ENCODE results near the gene NPBWR2.
"Not testable (repeated sequence)": the region's sequence is repeated elsewhere in the genome, so short reads cannot be mapped to it uniquely, and the experiment has no call there.

NPBWR2 gene

DNA sequence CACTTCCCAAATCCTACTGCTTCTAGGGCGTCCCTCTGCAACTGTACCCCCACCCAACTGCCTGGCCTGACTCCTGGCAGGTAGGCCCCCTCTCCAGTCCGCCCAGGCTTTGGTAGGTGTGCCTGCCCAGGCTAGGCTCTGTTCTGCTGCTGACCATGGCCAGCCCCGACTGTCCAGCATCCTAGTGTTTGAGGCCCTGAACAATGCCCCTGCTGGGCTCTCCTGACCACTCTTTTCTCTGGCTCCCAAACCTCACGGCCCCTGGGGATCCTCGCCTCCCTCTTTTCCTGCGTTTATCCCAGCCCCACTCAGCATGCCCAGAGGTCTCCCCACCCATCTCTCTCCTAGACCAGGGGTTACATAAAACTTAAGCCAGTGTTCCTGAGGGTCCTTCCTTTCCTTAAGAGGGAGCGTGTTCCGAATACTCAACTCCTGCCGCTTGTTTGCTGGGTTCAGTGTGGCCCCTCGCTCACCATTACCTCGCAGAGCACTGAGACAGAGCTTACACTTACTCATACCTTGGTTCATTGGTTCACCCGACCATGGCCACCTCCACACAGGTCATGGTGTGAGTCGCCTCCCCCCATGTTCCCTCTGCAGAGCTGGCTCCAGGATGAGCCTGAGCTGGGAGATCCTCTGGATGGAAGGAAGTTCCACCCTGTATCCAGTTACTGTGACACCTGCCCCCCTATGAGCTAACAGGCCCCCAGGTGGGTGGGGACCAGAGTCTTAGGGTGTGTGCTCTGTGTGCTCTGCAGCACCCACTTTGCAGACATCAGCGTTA lies 35.8 kb upstream of the NPBWR2 start:
- DNase-seq, result no peak

DNA sequence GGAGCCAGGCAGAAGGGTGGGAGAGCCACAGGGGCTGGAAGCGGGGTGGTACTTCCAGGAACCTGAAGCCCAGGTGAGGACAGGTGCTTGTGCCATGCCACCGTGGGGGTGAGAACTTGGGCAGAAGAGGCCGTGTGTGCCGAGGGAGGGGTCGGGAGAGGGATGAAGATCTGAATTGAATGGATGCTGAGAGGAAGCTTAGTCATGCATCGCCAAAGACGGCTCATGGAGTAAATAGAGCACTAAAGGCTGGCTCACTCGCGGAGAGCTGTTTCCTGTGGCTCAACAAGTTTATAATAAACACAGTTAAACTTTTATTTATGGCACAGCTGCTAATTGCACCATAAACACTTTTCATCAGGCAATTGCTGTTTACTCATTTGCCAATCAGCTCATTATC lies 35.2 kb upstream of the NPBWR2 start:
- no peak for DNase-seq

DNA sequence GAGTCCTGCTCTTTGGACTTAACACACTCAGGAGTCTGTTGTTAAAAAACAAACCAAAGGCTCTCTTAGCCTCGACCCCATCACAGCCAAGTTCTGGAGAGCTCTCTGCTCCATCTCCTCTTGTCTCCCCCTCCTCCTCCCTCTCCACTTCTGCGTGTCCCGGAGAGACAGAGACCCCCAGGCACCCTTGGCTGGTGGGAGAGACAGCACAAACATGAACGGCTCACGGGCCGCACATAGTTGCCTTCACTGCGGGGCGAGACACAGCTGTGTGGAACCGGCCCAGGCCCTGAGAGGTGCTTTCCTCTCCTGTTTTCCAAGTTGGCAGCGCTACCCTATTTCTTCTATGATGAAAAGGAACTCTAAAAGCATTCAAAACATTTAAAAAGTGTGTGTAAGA lies 33.6 kb upstream of the NPBWR2 start:
- no peak for DNase-seq

DNA sequence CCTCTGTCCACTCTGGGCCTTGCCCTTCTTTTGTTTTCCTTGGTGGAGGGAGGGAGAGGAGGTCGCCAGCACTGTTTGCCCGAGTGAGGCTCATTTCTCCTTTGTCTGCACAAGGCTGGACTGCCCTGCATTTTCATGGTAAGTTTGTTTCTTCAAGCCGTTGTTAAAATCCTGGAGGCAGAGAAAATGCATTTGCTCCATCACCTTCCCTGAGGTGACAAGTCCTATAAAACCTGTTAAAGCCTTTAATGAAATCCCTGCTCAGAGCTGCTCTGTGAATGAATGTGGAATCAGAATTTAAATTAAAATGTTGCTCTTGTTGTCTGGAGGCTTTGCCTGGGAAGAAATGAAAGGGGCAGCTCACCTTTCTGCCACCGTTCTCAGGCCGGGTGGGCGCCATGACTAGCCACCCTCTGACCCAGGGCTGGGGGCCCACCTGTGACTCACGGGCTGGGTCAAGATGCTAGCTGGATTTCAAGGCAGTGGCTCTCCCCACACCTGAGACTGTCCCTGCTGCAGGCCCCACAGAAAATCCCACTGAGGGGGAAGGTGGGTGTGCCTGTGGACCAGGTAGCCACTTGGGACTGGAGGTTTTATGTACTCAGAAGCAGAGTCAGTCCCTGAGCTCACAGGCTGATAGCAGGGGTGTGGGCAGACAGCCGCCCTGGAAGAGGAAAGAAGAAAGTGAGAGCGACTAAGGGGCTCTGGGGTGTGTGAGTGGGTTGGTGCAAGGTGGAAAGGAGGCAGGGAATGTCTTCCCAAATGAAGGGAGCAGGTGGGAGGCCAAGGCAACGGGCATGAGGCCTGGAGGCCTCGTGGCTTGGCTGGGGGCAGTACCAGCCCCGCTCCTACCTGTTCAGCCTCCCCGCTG lies 32.9 kb upstream of the NPBWR2 start:
- DNase-seq, result no peak

DNA sequence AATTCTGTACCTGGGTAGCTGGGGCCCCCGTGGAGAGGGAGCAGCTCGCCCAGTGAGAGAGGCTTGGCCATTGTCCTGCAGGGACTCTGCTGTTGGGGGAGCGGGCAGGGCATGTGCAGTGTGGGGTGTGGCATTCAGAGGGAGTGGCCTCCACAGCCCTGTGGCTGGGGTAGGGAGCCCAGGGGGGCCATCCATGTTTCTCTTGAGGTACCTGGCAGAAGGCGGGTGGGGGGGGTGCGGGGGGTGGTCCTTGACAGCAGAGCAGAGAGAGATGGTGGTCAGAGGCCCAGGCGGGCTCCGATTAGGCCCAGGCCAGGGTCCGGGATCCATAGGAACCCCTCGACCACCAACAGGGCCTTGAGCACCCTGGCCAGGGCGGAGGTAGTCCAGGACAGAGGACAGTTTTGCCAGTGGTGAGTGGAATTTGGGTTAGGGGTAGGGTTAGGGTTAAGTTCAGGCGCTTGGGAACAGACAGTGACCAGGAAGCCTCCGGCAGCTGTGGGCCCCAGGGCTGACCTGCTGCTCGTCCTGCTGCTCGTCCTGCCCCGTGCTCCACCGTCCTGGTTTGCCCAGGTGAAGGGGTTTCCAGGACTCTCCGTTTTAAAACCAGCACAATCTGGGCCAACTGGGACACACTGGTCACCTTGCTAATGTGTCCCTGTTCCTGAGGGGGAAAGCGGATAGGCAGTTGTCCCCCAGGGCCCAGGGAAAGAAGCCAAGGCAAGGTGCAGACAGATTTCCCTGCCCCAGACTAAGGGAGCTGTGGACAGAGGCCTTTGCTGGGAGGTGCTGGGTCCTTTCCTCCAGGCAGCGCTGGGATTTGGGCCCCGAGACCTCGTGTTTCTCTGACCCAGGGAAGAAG lies 32.1 kb upstream of the NPBWR2 start:
- DNase-seq, result no peak

DNA sequence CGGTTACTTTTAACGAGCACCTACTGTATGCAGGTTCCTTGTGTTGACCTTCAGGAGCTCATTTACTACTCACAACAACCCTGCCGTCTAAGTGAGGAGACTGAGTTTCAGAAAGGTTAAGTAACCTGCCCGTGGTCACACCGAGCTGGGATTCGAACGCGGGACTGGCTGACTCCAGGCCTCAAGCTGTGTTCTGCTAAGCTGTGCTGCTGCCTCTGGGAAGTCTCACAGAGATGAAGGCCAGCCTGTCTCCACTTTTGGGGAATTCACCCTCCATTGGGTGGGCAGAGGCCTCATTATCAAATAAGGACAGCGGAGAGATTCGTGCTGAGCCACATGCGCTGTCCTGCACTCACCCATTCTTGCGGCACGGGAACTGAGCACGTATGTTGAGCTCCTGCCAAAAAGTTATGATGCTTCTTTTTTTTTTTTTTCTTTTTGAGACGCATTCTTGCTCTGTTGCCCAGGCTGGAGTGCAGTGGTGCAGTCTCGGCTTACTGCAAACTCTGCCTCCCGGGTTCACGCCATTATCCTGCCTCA lies 31.0 kb upstream of the NPBWR2 start:
- no peak for DNase-seq

DNA sequence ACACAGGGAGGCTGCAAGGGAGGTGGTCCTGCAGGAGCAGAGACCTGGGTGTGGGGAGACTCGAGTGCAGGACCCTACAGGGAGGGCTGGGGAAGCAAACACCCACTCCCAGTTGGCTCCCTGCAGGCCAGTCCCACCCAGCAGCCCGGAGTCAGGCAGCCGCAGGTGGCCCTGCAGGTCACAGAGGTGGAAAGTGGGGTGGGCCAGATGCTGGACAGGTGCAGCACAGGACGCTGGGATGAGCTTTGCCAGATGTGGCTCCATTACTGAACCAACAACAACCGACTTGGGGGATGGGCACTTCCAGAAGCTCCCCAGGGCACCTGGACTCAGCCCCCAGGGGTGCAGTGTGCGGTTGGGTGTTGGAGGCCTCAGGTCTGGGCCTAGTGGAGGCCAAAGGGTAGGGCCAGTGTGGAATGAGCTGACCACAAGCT lies 30.2 kb upstream of the NPBWR2 start:
- DNase-seq, result no peak

DNA sequence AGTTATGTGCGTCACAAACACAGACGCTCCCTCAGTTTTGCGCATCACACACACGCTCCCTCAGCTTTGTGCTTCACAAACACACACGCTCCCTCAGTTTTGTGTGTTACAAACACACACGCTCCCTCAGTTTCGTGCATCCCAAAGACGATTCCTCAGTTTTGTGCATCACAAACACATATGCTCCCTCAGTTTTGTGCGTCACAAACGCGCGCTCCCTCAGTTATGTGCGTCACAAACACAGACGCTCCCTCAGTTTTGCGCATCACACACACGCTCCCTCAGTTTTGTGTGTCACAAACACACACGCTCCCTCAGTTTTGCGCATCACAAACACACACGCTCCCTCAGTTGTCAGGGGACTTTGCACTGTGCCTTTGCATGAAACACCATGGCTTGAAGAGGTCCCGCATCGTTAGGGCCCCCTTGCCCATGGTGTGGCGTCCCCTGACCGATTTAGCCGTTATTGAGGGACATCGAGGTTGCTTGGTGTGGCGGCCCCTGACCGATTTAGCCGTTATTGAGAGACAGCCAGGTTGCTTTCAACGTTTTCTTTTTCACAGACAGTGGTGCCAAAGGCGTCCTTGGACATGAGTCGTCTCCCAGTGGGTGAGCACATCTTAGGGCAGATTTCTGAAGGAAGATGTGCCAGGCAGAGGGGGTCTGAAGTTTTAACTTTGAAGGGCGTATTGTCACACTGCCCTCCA lies 28.8 kb upstream of the NPBWR2 start:
- no peak for DNase-seq

DNA sequence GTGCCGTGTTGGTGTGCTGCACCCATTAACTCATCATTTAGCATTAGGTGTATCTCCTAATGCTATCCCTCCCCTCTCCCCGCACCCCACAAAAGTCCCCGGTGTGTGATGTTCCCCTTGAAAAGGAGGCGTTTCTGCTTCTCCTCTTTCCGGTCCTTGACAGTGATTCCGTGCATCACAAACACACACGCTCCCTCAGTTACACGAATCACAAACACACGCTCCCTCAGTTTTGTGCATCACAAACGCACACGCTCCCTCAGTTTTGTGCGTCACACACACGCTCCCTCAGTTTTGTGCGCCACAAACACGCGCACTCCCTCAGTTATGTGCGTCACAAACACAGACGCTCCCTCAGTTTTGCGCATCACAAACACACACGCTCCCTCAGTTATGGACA lies 27.4 kb upstream of the NPBWR2 start:
- not testable (repeated sequence) for DNase-seq

DNA sequence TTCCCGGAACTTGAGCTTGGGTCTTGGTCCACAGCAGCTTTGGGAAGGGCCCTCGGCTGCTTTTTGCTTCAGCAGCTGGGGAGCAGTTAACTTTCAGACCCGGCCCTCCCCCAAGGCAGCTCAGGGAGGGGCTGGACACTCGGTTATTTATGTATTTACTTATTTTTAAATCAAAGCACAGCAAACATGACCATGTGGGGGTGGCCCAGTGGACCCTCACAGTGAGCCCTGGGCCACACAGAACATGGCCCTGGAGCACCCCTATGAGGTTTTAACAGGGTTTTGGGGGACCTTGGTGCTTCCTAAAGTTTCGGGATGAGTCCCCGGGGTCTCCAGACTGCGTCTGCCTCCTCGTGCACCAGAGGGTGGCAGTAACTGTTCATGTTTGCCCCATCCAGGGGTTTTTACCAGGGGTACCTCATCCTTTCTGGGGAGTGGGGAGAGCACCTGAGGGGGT lies 26.6 kb upstream of the NPBWR2 start:
- DNase-seq, result no peak

DNA sequence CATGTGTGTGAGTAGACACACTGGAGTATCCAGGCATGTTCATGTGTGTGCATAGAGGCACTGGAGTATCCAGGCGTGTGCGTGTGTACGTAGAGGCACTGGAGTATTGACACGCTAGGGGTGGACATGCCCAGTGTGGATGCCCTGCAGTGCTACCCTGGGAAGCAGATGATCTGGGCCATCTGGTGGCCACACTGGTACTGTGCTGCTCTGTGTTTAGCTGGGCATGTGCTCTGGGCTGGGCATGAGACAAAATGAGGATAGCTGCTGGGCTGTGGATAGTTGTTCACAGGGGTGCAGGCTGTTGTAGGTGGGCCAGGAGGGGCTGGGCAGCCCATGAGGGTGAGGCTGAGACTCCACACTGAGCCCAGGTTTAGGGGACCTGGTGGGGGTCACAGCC lies 24.0 kb upstream of the NPBWR2 start:
- DNase-seq, result no peak

DNA sequence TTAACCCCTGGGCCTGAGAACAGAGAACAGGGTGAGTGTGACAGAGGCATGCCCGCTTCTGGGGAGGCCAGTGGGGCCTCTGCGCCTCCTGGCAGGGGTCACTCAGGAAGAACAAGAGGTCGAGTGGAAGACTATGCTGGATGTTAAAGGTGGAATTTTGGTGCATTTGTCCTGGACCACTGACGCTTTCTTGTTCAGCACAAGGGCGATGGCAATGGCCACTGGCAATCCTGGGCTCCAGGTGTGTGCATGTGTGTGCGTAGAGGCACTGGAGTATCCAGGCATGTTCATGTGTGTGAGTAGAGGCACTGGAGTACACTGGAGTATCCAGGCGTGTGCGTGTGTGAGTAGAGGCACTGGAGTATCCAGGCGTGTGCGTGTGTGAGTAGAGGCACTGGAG lies 23.5 kb upstream of the NPBWR2 start:
- no peak for DNase-seq

DNA sequence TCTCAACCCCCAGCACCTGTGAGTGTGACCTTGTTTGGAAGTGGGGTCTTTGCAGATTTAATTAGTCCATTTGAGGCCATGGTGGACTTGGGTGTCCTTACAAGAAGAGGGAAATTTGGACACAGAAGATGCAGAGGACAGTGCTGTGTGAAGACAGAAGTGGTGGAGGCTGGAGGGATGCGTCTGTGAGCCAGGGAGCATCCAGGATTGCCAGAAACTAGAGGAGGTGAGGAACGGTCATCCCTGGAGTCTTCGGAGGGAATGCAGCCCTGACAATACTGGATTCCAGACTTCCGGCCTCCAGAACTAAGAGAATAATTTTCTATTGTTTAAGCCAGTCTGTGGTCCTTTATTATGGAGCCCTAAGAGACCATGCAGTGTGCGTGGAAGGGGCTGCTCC lies 22.9 kb upstream of the NPBWR2 start:
- no peak for DNase-seq

DNA sequence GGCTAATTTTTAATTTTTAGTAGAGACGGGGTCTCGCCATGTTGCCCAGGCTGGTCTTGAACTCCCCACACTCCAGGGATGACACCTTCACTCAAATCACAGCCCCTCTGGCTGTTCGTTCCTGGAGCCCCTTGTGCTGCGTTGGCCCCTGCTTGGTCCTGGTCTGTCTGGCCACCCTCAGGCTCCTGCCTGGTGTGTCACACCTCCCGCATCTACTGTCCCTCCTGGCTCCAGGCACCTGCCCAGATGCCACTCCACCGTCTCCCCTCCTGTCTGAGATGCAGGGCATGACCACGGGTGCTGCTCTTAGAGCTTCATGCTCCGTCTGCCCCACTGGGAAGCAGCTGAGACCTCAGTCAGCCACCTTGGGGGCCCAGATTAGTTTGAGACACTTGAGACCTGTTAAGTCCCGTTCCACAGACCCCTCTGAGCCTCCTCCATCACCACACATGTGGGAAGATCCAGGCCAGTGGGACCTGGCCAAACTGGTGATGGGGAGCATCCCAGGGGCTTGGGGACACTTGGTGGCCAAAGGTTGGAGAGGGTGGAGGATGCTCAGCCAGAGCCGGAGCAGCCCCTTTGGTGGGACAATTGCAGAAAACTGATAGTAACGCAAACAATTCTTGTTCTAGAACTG lies 21.9 kb upstream of the NPBWR2 start:
- DNase-seq, result no peak

DNA sequence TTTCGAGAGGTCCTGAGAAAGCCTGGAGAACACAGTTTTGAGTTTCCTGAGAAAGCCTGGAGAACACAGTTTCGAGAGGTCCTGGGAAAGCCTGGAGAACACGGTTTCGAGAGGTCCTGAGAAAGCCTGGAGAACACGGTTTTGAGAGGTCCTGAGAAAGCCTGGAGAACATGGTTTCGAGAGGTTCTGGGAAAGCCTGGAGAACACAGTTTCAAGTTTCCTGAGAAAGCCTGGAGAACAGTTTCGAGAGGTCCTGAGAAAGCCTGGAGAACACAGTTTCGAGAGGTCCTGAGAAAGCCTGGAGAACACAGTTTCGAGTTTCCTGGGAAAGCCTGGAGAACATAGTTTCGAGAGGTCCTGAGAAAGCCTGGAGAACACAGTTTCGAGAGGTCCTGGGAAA lies 16.2 kb upstream of the NPBWR2 start:
- DNase-seq, result not testable (repeated sequence)

DNA sequence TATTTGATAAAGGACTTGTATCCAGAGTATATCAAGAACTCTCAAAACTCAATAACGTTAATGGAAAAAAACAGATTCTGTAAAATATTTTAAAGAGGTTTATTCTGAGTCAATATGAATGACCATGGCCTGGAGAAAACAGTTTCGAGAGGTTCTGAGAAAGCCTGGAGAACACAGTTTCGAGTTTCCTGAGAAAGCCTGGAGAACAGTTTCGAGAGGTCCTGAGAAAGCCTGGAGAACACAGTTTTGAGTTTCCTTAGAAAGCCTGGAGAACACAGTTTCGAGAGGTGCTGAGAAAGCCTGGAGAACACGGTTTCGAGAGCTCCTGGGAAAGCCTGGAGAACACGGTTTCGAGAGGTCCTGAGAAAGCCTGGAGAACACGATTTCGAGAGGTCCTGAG lies 15.6 kb upstream of the NPBWR2 start:
- DNase-seq, result not testable (repeated sequence)

DNA sequence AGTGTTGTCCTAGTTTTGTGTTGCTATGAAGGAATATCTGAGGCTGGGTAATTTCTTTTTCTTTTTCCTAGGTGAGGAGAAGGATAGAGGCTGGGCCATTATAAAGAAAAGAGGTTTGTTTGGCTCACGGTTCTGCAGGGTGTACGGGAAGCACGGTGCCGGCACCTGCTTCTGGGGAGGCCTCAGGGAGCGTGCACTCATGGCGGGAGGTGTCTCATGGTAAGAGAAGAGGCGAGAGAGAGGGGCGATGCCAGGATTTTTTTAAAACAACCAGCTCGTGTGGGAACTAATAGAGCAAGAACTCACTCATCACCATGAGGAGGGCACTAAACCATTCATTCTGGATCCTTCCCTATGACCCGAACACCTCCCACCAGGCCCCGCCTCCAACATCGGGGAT lies 14.2 kb upstream of the NPBWR2 start:
- no peak for DNase-seq

DNA sequence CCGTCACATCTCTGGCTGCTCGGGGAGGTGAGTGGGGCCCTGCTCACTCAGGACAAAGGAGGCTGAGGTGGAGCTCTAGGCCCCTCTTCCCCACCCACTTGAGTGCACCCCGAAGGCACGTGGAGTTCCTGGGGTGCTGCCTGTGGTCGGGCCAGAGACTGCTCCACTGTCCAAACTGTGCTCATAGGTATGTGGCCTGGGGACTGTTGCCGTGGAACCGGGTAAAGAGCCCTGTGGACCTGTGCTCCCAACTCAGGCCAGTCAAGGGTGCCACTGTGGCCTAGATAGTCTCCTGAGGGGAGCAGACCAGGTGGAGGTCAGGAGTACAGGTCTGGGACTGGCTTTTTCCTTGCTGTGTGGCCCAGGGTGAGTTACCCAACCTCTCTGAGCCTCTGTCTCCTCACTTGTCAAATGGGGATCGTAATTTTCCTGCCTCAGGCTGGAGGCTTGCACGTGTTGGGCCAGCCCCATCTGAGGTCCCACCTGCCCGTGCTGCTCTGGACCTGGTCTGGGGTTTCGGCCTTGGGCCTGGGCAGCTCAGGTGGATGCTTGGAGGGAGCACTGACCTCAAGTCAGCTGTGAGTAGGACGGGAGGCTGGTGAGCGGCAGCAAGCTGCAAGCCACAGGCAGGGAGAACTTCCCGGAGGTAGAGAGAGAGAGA lies 12.4 kb upstream of the NPBWR2 start:
- DNase-seq, result no peak

DNA sequence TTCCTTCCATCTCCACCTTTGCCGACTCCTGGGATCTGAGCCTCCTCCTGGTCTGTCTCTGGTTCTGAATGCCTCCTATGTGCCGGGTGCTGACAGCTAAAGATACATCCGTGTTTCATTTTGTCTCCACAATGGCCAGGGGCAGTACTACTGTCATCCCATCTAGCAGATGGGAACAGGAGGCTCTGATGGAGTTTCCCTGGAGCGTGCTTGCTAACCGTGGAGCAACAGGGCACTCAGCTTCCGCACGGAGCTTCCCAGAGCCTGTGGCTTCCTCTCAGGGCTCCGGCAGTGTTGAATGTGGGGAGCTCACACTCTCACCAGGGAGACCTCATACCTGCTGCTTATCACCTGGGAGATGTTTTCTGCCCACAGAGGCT lies 11.9 kb upstream of the NPBWR2 start:
- no peak for DNase-seq

DNA sequence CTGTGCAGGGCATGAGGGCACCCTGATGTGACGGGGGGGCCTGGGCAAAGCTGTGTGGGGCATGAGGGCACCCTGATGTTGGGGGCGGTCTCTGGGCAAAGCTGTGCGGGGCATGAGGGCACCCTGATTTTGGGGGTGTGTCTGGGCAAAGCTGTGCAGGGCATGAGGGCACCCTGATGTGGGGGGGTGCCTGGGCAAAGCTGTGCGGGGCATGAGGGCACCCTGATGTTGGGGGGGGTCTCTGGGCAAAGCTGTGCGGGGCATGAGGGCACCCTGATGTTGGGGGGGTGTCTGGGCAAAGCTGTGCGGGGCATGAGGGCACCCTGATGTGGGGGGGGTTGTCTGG lies 10.0 kb upstream of the NPBWR2 start:
- DNase-seq, result not testable (repeated sequence)
